SK-N-SH (cell line): ENCODE results near the gene STAT2. TPM values are rescaled to one million over a fixed set of nuclear protein-coding genes. Genes with fewer than 3 reads are reported as not detected.

Experiments used
- CTCF ChIA-PET: fragments of 300-600, 350-600 bp; formaldehyde crosslinking; extraction: SDS; loops from one replicate; lab custom pipeline; 2021; lab: Yijun Ruan, JAX
- POLR2A ChIA-PET: fragments of 350-600 bp; sonication (Branson Sonifier 250); formaldehyde crosslinking; extraction: SDS; loops from one replicate; lab custom pipeline; 2020; ENCODE audit warnings: antibody characterized with exemption, inconsistent platforms; lab: Yijun Ruan, JAX
- DNase-seq: peaks from one replicate; pipeline ENCODE4 v3.0.0; 2012
- H2AFZ ChIP-seq: fragments of 200-600 bp; sonication (generic); 2 replicates; pipeline ENCODE4 v1.8.1; 2016; ENCODE audit warnings: antibody characterized with exemption, mild to moderate bottlenecking, low read depth
- H3F3A ChIP-seq: fragments of 200-600 bp; sonication (generic); replicated peaks from 2 replicates; pipeline ENCODE3; 2016; ENCODE audit warnings: antibody characterized with exemption, mild to moderate bottlenecking; ENCODE audit not compliant: insufficient read depth
- H3K27ac ChIP-seq, 2 experiments: fragments of 200-500 bp in 1 of 2; fragments of 200-600 bp in 1 of 2; sonication (Bioruptor generic) in 1 of 2; sonication (generic), shearing (Covaris generic) in 1 of 2; 2 replicates each; pipeline versions ENCODE4 v1.5.1 to v1.6.1; 2014 to 2016; ENCODE audit warnings: low read depth in 2 of 2, inconsistent platforms in 1 of 2, low read length in 1 of 2, mild to moderate bottlenecking in 1 of 2, mixed read lengths in 1 of 2
- H3K27me3 ChIP-seq: fragments of 200-600 bp; sonication (generic), shearing (Covaris generic); 2 replicates; pipeline ENCODE4 v1.6.1; 2016; ENCODE audit warnings: mixed run types; ENCODE audit not compliant: insufficient read depth
- H3K36me3 ChIP-seq, 2 experiments: fragments of 200-500 bp in 1 of 2; fragments of 200-600 bp in 1 of 2; sonication (Bioruptor generic) in 1 of 2; sonication (generic) in 1 of 2; replicated peaks in 1 of 2; 2 replicates each; pipeline versions ENCODE3 to v1.5.1; 2014 to 2016; ENCODE audit warnings: low read length in 1 of 2, mild to moderate bottlenecking in 1 of 2; ENCODE audit not compliant: insufficient read depth in 2 of 2, control insufficient read depth in 1 of 2
- H3K4me1 ChIP-seq, 2 experiments: fragments of 200-500 bp in 1 of 2; fragments of 200-600 bp in 1 of 2; sonication (Bioruptor generic) in 1 of 2; sonication (generic), shearing (Covaris generic) in 1 of 2; 2 replicates each; pipeline versions ENCODE4 v1.5.1 to v1.6.1; 2014 to 2016; ENCODE audit warnings: low read depth in 1 of 2, low read length in 1 of 2, mixed run types in 1 of 2; ENCODE audit not compliant: insufficient read depth in 2 of 2, control insufficient read depth in 1 of 2
- H3K4me2 ChIP-seq: fragments of 200-600 bp; sonication (generic), shearing (Covaris generic); 2 replicates; pipeline ENCODE4 v1.6.1; 2017; ENCODE audit warnings: mixed run types
- H3K4me3 ChIP-seq, 2 experiments: fragments of 200-500 bp in 1 of 2; fragments of 200-600 bp in 1 of 2; sonication (Bioruptor generic) in 1 of 2; sonication (generic), shearing (Covaris generic) in 1 of 2; 2 replicates each; pipeline versions ENCODE4 v1.5.1 to v1.8.1; 2014 to 2016; ENCODE audit warnings: low read depth in 2 of 2, inconsistent platforms in 1 of 2, low read length in 1 of 2, mild to moderate bottlenecking in 1 of 2, mixed read lengths in 1 of 2, moderate library complexity in 1 of 2
- H3K79me2 ChIP-seq: fragments of 200-600 bp; sonication (generic); 2 replicates; pipeline ENCODE4 v1.8.1; 2017; ENCODE audit warnings: mild to moderate bottlenecking; ENCODE audit not compliant: insufficient read depth
- H3K9ac ChIP-seq: fragments of 200-600 bp; sonication (generic); 2 replicates; pipeline ENCODE4 v1.6.1; 2017; ENCODE audit warnings: mixed run types
- H3K9me2 ChIP-seq: fragments of 200-600 bp; sonication (generic); 2 replicates; pipeline ENCODE4 v1.6.1; 2017; ENCODE audit warnings: mixed run types
- H3K9me3 ChIP-seq: fragments of 200-600 bp; sonication (generic); 2 replicates; pipeline ENCODE4 v1.6.1; 2017; ENCODE audit warnings: mixed run types, mild to moderate bottlenecking, moderate library complexity
- H4K20me1 ChIP-seq: fragments of 200-600 bp; sonication (generic); 2 replicates; pipeline ENCODE4 v1.6.1; 2017; ENCODE audit warnings: mild to moderate bottlenecking, mixed run types; ENCODE audit not compliant: insufficient read depth
- CTCF ChIP-seq: fragments of 200-600 bp; sonication (generic); IDR thresholded peaks from 2 replicates; pipeline ENCODE4 v1.6.1; 2017; ENCODE audit warnings: antibody characterized with exemption, mild to moderate bottlenecking, moderate library complexity
- EP300 ChIP-seq, 2 experiments: IDR thresholded peaks; 2 replicates each; pipeline versions ENCODE4 v1.4.0 to v1.6.1; 2012; ENCODE audit warnings: borderline replicate concordance in 1 of 2, low read depth in 1 of 2, low read length in 1 of 2
- EZH2phosphoT487 ChIP-seq: fragments of 200-600 bp; sonication (generic); IDR thresholded peaks from 2 replicates; pipeline ENCODE4 v1.6.1; 2017; ENCODE audit warnings: low read depth, mixed run types, mild to moderate bottlenecking, antibody characterized with exemption, moderate library complexity, borderline replicate concordance
- FOXJ3 ChIP-seq: sonication (generic); formaldehyde crosslinking; IDR thresholded peaks from 2 replicates; pipeline ENCODE4 v1.5.1; 2020; ENCODE audit warnings: mild to moderate bottlenecking, missing genetic modification reagents
- FOXM1 ChIP-seq: IDR thresholded peaks from 2 replicates; pipeline ENCODE4 v1.4.0; 2012; ENCODE audit warnings: low read depth, mild to moderate bottlenecking
- GATA2 ChIP-seq: sonication (generic); formaldehyde crosslinking; IDR thresholded peaks from 2 replicates; pipeline ENCODE4 v1.5.0; 2020; ENCODE audit warnings: mild to moderate bottlenecking, missing genetic modification reagents
- MEF2A ChIP-seq: IDR thresholded peaks from 2 replicates; pipeline ENCODE4 v1.4.0; 2012; ENCODE audit warnings: low read depth, borderline replicate concordance
- MXI1 ChIP-seq: IDR thresholded peaks from 2 replicates; pipeline ENCODE4 v1.6.1; 2012; ENCODE audit warnings: mild to moderate bottlenecking, low read depth, low read length, improper control_type of control experiment
- NRF1 ChIP-seq: IDR thresholded peaks from 2 replicates; pipeline ENCODE4 v1.6.1; 2012; ENCODE audit warnings: low read depth, mild to moderate bottlenecking, low read length
- PBX3 ChIP-seq: IDR thresholded peaks from 2 replicates; pipeline ENCODE4; 2012
- POLR2AphosphoS5 ChIP-seq: IDR thresholded peaks from 2 replicates; pipeline ENCODE4 v1.6.1; 2012; ENCODE audit warnings: low read depth, low read length
- REST ChIP-seq: IDR thresholded peaks from 2 replicates; pipeline ENCODE4 v1.6.1; 2012; ENCODE audit warnings: mild to moderate bottlenecking, low read depth, low read length, moderate library complexity
- SIN3A ChIP-seq: IDR thresholded peaks from 2 replicates; pipeline ENCODE4 v1.6.1; 2012; ENCODE audit warnings: low read depth, mild to moderate bottlenecking, low read length, moderate library complexity, borderline replicate concordance
- SMC3 ChIP-seq: IDR thresholded peaks from 2 replicates; pipeline ENCODE4 v1.6.1; 2012; ENCODE audit warnings: low read depth, low read length, improper control_type of control experiment
- TAF1 ChIP-seq: IDR thresholded peaks from 2 replicates; pipeline ENCODE4 v1.6.1; 2012; ENCODE audit warnings: low read depth, mild to moderate bottlenecking, low read length, moderate library complexity, borderline replicate concordance
- TCF12 ChIP-seq: IDR thresholded peaks from 2 replicates; pipeline ENCODE4 v1.4.0; 2012
- USF2 ChIP-seq: fragments of 150-350 bp; IDR thresholded peaks from 2 replicates; pipeline ENCODE4 v1.6.1; 2017; ENCODE audit warnings: antibody characterized with exemption, low read length, low read depth, borderline replicate concordance
- YY1 ChIP-seq: IDR thresholded peaks from 2 replicates; pipeline ENCODE4 v1.4.0; 2012; ENCODE audit warnings: low read depth, mild to moderate bottlenecking
- WGBS: methylation state at CpG from one replicate; pipeline ENCODE4 v1.1.6; 2017; ENCODE audit warnings: low lambda C conversion rate; 5-methylcytosine and 5-hydroxymethylcytosine counted together
- polyA plus RNA-seq, 3 experiments: library from polyadenylated mRNA; depleted of rRNA; stranded (reverse); fragments of >200 nt; gene quantifications; 2 replicates each; pipeline ENCODE4 v1.2.3, GENCODE V29; 2012

Gene STAT2
- polyA plus RNA-seq, 1 of the 3 experiments (the other 2 are of a cell fraction), result 58.1 TPM

GRCh38 chr12:56321027-56321426, 38.9 kb downstream of the STAT2 start:
- no peak overlapping the region for H3K9ac ChIP-seq
- CTCF ChIA-PET, result interaction anchor here (1.7 kb wide), 1 partner anchor 12 kb away, joined by 4 read pairs; the partner anchor contains the start of gene PAN2
- TF ChIP-seq TCF12, result no peak
- no peak overlapping the region for H2AFZ ChIP-seq
- H3K9me2 ChIP-seq, result no peaks in the 10 kb centered on the region
- H3K27me3 ChIP-seq, result no peaks in the 10 kb centered on the region
- H3K27ac ChIP-seq, result no peak overlapping the region
- peaks cover 21 to 53% of the 10 kb centered on the region in 2 experiments for H3K36me3 ChIP-seq
- H3K4me2 ChIP-seq, result no peak overlapping the region
- no peaks in the 10 kb centered on the region for H3K9me3 ChIP-seq
- no peaks in the 10 kb centered on the region for H4K20me1 ChIP-seq
- POLR2A ChIA-PET, result interaction anchor here (1.4 kb wide), 1 partner anchor 11 kb away, joined by 3 read pairs; no protein-coding TSS in a partner anchor
- 84% methylated on average over 2 of the region's 2 CpGs for WGBS
- no peak for DNase-seq
- no peak overlapping the region for H3K4me3 ChIP-seq
- no peaks in the 10 kb centered on the region for H3K79me2 ChIP-seq
- peaks cover 16% of the 10 kb centered on the region for H3F3A ChIP-seq
- H3K4me1 ChIP-seq, result peaks cover 7% of the 10 kb centered on the region in 2 experiments; a peak in 3 of 4 replicates

- Histone ChIP-seq H3K4me2 (no peak overlapping the region), H3F3A (peaks cover 16% of the 10 kb centered on the region), H3K27ac (no peak overlapping the region), H3K36me3 (peaks cover 22 to 23% of the 10 kb centered on the region in 2 experiments), H3K79me2 (peaks cover 26% of the 10 kb centered on the region), H3K9me3 (no peaks in the 10 kb centered on the region), H2AFZ (no peak overlapping the region), H3K9me2 (no peaks in the 10 kb centered on the region), H3K4me1 (peaks cover 12 to 13% of the 10 kb centered on the region in 2 experiments; a peak in 3 of 4 replicates), H3K27me3 (no peaks in the 10 kb centered on the region), H3K9ac (no peak overlapping the region), H3K4me3 (no peak overlapping the region), H4K20me1 (no peaks in the 10 kb centered on the region)
- TF ChIP-seq SIN3A (no peak), EZH2phosphoT487 (no peak), FOXJ3 (CRISPR knock-in tag) (no peak), EP300 (IDR thresholded peaks at IDR 0.05; ENCODE audit: borderline replicate concordance in 1 of 2, low read depth in 1 of 2, low read length in 1 of 2) (no peak), FOXM1 (no peak), MXI1 (no peak), TCF12 (no peak), USF2 (no peak), POLR2AphosphoS5 (no peak), CTCF (no peak; the same call in 1 of the 2 replicates), TAF1 (no peak), YY1 (no peak), PBX3 (no peak), GATA2 (CRISPR knock-in tag) (no peak), NRF1 (no peak), SMC3 (no peak), MEF2A (no peak), REST (no peak)
- 93% methylated on average over 3 of the region's 3 CpGs for WGBS
- ChIA-PET CTCF (interaction anchor here (1.0 to 1.5 kb wide), 3 partner anchors 10 to 147 kb away, joined by 3 to 4 read pairs (median 3); no protein-coding TSS in a partner anchor), POLR2A (interaction anchor here (2.8 kb wide), 1 partner anchor 18 kb away, joined by 12 read pairs; the partner anchor contains the start of gene CS)
- no peak for DNase-seq
These were observed 42.2 kb downstream of the STAT2 start for GRCh38 chr12:56317675-56318074.
